ENCODE data around the gene DAPK2.

DAPK2 gene

GRCh38 chr15:64019764-64020163, 26.5 kb downstream of the DAPK2 start:
- H3K4me2 ChIP-seq (ENCODE audit: low read depth, low read length, poor library complexity, severe bottlenecking), result no peak overlapping the region
- H3K36me3 ChIP-seq (ENCODE audit: insufficient read depth, low read length), result no peaks in the 10 kb centered on the region
- no peaks in the 10 kb centered on the region for H3K79me2 ChIP-seq (ENCODE audit: insufficient read depth, low read length)
- no peak overlapping the region for H3K4me3 ChIP-seq (ENCODE audit: low read length, poor library complexity, severe bottlenecking)
- no peaks in the 10 kb centered on the region for H3K27me3 ChIP-seq (ENCODE audit: insufficient read depth, low read length, poor library complexity, severe bottlenecking)
- no peaks in the 10 kb centered on the region for H3F3A ChIP-seq (ENCODE audit: low read depth)
- no peak overlapping the region for H3K9ac ChIP-seq (ENCODE audit: low read depth, low read length, poor library complexity, severe bottlenecking)
- H4K20me1 ChIP-seq (ENCODE audit: insufficient read depth, low read length, poor library complexity, severe bottlenecking), result no peaks in the 10 kb centered on the region
- H3K4me1 ChIP-seq (ENCODE audit: insufficient read depth, low read length, poor library complexity, severe bottlenecking), result no peaks in the 10 kb centered on the region
- H3K9me2 ChIP-seq (replicated peaks; ENCODE audit: low read depth, low read length), result no peaks in the 10 kb centered on the region
- H3K9me3 ChIP-seq (ENCODE audit: insufficient read depth, low read depth, low read length), result no peaks in the 10 kb centered on the region
- TF ChIP-seq EZH2phosphoT487 (IDR thresholded peaks at IDR 0.05; ENCODE audit: borderline replicate concordance), result no peak
- no peak overlapping the region for H2AFZ ChIP-seq (ENCODE audit: low read length)

GRCh38 chr15:64017591-64018163, 28.6 kb downstream of the DAPK2 start:
- Histone ChIP-seq H3K9me2 (replicated peaks; ENCODE audit: low read depth, low read length) (no peaks in the 10 kb centered on the region), H3F3A (ENCODE audit: low read depth) (no peaks in the 10 kb centered on the region), H3K36me3 (ENCODE audit: insufficient read depth, low read length) (no peaks in the 10 kb centered on the region), H3K79me2 (ENCODE audit: insufficient read depth, low read length) (no peaks in the 10 kb centered on the region), H3K4me2 (ENCODE audit: low read depth, low read length, poor library complexity, severe bottlenecking) (no peak overlapping the region), H3K27me3 (ENCODE audit: insufficient read depth, low read length, poor library complexity, severe bottlenecking) (no peaks in the 10 kb centered on the region), H4K20me1 (ENCODE audit: insufficient read depth, low read length, poor library complexity, severe bottlenecking) (no peaks in the 10 kb centered on the region), H3K9me3 (ENCODE audit: insufficient read depth, low read depth, low read length) (no peaks in the 10 kb centered on the region), H2AFZ (ENCODE audit: low read length) (no peak overlapping the region), H3K9ac (ENCODE audit: low read depth, low read length, poor library complexity, severe bottlenecking) (no peak overlapping the region), H3K4me1 (ENCODE audit: insufficient read depth, low read length, poor library complexity, severe bottlenecking) (peaks cover 4% of the 10 kb centered on the region), H3K4me3 (ENCODE audit: low read length, poor library complexity, severe bottlenecking) (no peak overlapping the region)
- TF ChIP-seq CTCF (conservative IDR thresholded peaks at IDR 0.05; ENCODE audit: low read length) (no peak), EZH2phosphoT487 (IDR thresholded peaks at IDR 0.05; ENCODE audit: borderline replicate concordance) (no peak)

GRCh38 chr15:64017082-64017588, 29.1 kb downstream of the DAPK2 start:
- Histone ChIP-seq H3K36me3 (ENCODE audit: insufficient read depth, low read length) (no peaks in the 10 kb centered on the region), H3K79me2 (ENCODE audit: insufficient read depth, low read length) (no peaks in the 10 kb centered on the region), H3K9ac (ENCODE audit: low read depth, low read length, poor library complexity, severe bottlenecking) (no peak overlapping the region), H3K4me2 (ENCODE audit: low read depth, low read length, poor library complexity, severe bottlenecking) (no peak overlapping the region), H3K4me1 (ENCODE audit: insufficient read depth, low read length, poor library complexity, severe bottlenecking) (peaks cover 4% of the 10 kb centered on the region), H3K9me3 (ENCODE audit: insufficient read depth, low read depth, low read length) (no peaks in the 10 kb centered on the region), H3K9me2 (replicated peaks; ENCODE audit: low read depth, low read length) (no peaks in the 10 kb centered on the region), H3K4me3 (ENCODE audit: low read length, poor library complexity, severe bottlenecking) (no peak overlapping the region), H3K27me3 (ENCODE audit: insufficient read depth, low read length, poor library complexity, severe bottlenecking) (no peaks in the 10 kb centered on the region), H3F3A (ENCODE audit: low read depth) (no peaks in the 10 kb centered on the region), H4K20me1 (ENCODE audit: insufficient read depth, low read length, poor library complexity, severe bottlenecking) (no peaks in the 10 kb centered on the region), H2AFZ (ENCODE audit: low read length) (no peak overlapping the region)
- TF ChIP-seq EZH2phosphoT487 (IDR thresholded peaks at IDR 0.05; ENCODE audit: borderline replicate concordance), result no peak

GRCh38 chr15:64016257-64016656, 30.0 kb downstream of the DAPK2 start:
- no peaks in the 10 kb centered on the region for H3K9me2 ChIP-seq (replicated peaks; ENCODE audit: low read depth, low read length)
- no peaks in the 10 kb centered on the region for H3K36me3 ChIP-seq (ENCODE audit: insufficient read depth, low read length)
- no peaks in the 10 kb centered on the region for H4K20me1 ChIP-seq (ENCODE audit: insufficient read depth, low read length, poor library complexity, severe bottlenecking)
- H3K4me3 ChIP-seq (ENCODE audit: low read length, poor library complexity, severe bottlenecking), result no peak overlapping the region
- no peak overlapping the region for H3K4me2 ChIP-seq (ENCODE audit: low read depth, low read length, poor library complexity, severe bottlenecking)
- H3K27me3 ChIP-seq (ENCODE audit: insufficient read depth, low read length, poor library complexity, severe bottlenecking), result no peaks in the 10 kb centered on the region
- H2AFZ ChIP-seq (ENCODE audit: low read length), result no peak overlapping the region
- TF ChIP-seq EZH2phosphoT487 (IDR thresholded peaks at IDR 0.05; ENCODE audit: borderline replicate concordance) (no peak), CTCF (conservative IDR thresholded peaks at IDR 0.05; ENCODE audit: low read length) (no peak)
- no peak overlapping the region for H3K9ac ChIP-seq (ENCODE audit: low read depth, low read length, poor library complexity, severe bottlenecking)
- no peaks in the 10 kb centered on the region for H3K9me3 ChIP-seq (ENCODE audit: insufficient read depth, low read depth, low read length)
- no peaks in the 10 kb centered on the region for H3F3A ChIP-seq (ENCODE audit: low read depth)
- no peaks in the 10 kb centered on the region for H3K79me2 ChIP-seq (ENCODE audit: insufficient read depth, low read length)
- peaks cover 6% of the 10 kb centered on the region for H3K4me1 ChIP-seq (ENCODE audit: insufficient read depth, low read length, poor library complexity, severe bottlenecking)

Data from Loucy (cell line).